ENCODE measurements around the gene FUZ. TPM values are rescaled to one million over a fixed set of nuclear protein-coding genes. Genes with fewer than 3 reads are reported as not detected.

FUZ gene, protein sequence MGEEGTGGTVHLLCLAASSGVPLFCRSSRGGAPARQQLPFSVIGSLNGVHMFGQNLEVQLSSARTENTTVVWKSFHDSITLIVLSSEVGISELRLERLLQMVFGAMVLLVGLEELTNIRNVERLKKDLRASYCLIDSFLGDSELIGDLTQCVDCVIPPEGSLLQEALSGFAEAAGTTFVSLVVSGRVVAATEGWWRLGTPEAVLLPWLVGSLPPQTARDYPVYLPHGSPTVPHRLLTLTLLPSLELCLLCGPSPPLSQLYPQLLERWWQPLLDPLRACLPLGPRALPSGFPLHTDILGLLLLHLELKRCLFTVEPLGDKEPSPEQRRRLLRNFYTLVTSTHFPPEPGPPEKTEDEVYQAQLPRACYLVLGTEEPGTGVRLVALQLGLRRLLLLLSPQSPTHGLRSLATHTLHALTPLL
- 52.2 and 65.5 TPM in 2 replicates for polyA plus RNA-seq (2014; cell fraction: cytosol; rRNA removed)
- 56.1 and 64.4 TPM in 2 replicates for polyA plus RNA-seq (2014; cell fraction: nucleus; rRNA removed)

DNA sequence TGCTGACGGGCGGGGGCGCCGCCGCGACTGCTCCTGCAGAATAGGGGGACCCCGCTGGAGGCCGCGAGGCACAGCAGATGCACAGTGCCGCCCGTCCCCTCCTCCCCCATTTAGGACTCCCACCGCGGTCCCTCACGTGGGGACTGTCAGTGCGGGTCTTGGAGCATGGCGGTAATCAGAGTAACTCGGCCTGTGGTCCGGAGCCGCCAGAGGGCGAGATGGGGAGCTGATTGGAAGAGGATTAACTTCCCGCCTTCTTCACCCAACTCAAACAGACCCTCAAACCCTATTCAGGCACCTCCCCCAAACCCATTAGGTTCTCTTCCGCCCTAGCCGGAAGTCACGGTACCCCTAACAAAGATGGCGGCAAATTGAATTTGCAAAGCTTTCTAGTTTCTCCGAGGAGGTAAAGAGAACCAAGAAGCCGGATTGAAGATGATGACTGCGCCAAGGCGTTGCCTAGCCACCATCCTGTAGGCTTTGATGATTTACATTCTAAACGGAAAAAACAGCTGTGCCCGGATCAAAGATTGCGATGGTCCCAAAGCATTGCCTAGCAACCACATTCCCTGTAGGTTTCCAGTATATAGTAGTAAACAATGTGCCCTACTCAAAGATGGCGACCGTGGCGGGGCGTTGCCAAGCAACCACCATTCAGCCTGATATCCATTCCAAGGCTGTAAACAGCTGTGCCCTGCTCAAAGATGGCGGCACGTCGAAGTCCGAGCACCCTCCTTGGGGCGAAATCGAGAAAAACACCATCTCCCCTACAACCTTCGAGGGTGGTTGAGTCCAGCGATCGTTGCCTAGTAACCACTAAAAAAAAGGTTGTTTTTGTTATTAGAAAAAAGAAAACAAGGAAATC is at the start of gene FUZ:
Gene FUZ (minus strand): TSS at position 296 of the 865 bp plus-strand sequence. CDS start 186 bp downstream, at position 110.
- peak; percentile 97 for DNase-seq (ENCODE audit: low spot score)

DNA sequence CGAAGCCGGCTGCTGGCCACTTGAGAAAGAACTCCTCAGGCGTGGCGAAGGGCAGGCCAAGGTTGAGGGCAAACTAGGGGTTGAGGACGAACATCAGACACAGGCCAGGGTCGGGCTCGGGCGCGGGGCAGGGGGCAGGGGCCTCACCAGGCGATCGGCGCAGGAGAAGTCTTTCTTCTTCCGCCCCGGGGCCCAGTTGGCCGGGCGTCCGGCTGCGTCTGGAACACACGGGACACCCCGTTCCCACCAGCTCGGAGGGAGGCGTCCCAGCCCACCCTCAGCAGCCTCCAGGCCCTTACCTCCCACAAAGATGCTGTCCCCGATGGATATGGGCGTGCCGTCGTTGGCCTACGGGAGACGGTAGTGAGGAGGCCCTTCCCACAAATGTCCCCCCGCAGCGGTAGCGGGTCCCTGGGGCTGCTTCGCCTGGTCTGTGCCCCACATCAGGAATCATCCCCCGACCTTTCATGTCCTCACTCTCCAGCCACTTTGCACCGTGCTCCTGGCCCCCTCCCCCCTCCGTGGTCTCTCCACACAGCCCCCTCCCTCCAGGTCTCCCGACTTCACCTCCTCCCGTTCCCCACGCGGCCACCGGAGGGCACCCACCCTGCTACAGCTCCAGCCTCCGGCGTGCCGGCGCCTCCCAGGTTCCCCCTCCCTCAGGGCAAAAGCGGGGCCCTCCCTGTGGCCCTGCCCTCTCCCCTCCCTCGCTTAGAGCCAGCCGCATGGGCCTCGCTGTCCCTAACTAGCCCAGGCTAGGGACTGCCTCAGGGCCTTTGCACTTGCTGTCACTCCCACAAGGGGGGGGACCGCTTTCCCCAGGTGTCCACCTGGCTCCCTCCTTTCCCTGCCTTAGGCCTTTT is 49.5 kb upstream of the FUZ start:
- DNase-seq (ENCODE audit: low spot score) = no peak

DNA sequence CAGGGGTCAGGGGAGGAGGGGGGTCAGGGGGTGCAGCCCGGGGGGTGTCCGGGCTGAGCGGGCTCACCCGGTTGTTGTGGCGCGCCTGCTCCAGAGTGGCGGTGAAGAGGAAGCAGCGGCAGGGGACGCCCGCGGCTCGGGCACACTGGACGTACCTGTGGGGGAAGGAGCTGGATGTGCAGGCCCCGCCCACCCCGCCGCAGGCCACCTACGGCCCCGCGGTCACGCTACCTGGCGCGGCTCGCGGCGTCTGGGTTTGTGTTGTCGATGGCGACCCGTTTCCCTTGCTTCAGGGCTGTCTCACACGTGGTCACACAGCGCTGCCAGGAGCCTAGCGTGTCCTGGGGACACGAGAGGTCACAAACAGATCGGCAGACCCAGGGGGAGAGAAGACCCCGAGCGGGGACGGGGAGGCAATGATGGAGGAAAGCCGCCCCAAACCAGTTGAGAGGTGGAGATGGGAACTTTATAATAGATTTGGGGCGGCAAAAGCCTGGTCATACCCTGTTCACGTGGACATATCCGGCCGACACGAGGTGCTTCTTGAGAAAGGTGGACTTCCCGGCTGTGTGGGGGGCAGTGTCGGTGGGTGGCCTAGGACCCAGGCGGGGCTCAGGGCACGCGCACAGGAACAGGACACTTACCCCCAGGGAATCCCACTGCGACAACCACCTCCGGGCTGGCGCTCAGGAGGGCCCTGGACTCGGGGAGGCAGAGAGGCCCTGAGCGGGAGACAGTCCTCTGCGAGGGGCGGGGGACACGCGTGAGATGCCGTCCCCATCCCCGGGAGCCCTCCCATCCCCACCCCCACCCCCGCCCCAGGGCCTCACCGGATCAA is 48.7 kb upstream of the FUZ start:
- DNase-seq (ENCODE audit: low spot score) = no peak

DNA sequence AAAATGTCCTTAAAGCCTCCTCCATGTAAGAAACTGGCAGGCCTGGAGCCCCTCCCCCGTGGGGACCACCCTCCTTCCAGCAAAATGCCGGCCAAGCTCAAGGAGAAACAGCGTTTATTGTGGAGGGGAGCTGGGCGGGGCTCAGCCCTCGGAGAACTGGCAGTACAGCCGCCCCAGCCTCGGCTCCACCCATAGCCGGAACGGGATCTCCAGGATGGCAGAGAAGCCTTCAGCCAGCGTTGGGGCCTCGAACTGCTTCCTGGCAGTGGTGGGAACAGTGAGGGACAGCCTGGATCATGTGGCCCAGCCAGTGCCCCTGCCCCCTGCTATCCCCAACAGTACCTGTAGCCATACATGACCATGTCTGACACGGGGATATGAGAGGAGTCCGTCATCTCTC is 48.0 kb upstream of the FUZ start:
- DNase-seq (ENCODE audit: low spot score) = no peak

DNA sequence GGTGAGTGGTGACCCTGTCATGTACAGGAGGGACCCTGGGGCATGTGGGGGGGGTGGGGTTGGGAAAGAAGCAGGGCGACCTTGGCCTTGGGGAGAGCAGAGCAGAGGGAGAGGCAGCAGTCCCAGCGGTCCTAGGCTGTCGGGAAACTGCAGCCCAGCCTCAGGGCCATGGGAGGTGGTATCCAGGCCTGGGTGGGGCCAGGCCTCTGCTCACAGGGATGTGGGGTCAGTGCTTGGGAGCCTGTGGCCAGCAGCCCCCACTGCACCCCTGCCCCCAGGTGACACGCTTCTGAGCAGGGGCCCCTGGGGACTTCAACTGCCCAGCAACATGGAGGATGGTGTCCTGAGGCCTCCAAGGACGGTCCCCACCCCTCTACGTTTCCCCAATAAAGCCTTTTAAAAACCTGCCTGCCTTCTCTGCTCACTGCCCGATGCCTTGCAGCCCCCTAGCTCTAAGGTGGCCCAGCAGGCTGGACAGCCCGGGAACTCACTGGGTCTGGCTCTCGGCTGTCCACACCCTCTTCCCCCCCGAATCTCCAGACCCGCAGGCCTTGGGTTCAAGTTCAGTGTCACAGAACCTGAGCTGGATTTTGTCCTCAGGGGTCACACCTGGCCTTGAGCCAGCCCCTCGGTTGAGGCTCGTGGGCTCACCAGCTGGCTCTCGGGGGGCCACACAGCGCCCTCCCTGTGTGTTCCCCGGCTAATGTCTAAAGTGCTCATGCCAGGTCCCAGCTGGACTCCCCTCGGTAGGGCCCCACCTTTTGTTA is 47.4 kb upstream of the FUZ start:
- no peak for DNase-seq (ENCODE audit: low spot score)

DNA sequence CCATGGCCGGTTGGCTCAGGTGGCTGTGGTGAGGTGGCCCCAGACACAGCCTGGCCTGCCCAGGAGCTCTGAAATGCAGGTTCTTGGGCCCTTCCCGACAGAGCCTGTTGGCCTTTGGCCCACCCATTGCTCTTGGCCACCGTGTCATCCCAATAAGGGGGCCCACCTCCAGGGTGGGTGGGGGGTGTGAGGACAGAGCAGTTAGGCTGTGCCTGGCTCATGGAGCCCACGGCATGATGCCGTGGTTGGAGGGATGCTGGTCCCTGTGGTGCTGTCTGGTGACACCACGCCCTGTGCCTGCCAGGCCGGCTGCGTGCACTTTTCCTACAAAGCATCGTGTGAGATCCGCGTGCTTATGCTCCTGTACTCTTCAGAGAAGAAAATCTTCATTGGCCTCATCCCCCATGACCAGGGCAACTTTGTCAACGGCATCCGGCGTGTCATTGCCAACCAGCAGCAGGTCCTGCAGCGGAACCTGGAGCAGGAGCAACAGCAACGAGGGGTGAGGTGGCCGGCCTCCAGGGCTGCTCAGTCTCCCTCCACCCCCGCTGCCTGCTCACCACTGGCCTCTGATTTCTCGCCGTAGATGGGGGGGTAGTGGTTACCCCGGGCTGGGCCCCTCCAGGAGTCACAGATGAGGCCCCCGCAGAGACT is 46.7 kb upstream of the FUZ start:
- no peak for DNase-seq (ENCODE audit: low spot score)

DNA sequence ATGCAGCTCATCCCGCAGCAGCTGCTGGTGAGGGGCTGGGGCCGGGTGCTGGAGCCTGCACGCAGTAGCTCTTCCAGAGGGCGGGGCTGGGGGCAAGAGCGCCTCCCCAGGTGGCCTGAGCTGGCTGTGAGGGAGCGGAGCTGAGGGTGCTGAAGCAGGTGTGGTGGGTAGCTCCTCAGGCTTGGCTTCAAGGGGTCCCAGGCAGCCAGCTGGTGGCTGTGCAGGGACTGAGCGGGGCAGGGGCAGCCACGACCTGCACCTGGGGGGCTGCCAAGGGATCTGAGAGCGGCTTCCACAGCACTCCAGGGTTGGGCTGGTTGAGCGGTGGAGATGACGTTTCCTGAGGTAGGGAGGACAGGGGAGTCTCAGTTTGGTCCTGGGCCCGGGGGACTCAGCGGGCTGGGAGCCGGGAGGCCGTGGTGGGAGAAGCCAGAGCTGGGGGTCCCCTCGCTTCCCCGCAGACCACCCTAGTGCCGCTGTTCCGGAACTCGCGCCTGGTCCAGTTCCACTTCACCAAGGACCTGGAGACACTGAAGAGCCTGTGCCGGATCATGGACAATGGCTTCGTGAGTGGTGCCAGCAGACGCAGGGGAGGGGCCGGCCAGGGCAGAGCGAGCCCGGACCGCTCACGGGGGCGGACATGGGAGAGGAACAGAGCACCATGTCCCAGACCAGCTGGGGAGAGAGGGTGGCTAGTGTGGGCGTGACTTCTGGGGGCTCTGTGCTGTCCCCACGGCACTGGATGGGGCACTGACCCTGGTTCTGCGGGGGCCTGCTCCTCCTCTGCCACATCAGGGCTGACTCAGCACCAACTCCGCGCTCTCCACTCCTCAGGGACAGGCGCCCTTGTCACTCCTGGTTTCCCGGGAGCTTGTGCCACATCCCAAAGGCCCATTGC is 45.2 kb upstream of the FUZ start:
- no peak for DNase-seq (ENCODE audit: low spot score)

DNA sequence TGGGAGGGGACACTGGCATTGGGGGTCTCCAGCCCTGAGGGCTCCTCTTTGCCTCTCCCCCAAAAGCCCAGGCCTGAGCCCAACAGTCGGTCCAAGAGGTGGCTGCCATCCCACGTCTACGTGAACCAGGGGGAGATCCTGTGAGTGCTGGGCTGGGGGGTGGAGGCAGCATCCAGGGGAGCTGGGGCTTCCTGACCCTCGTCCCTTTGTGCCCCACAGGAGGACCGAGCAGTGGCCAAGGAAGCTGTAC is 44.7 kb upstream of the FUZ start:
- no peak for DNase-seq (ENCODE audit: low spot score)

DNA sequence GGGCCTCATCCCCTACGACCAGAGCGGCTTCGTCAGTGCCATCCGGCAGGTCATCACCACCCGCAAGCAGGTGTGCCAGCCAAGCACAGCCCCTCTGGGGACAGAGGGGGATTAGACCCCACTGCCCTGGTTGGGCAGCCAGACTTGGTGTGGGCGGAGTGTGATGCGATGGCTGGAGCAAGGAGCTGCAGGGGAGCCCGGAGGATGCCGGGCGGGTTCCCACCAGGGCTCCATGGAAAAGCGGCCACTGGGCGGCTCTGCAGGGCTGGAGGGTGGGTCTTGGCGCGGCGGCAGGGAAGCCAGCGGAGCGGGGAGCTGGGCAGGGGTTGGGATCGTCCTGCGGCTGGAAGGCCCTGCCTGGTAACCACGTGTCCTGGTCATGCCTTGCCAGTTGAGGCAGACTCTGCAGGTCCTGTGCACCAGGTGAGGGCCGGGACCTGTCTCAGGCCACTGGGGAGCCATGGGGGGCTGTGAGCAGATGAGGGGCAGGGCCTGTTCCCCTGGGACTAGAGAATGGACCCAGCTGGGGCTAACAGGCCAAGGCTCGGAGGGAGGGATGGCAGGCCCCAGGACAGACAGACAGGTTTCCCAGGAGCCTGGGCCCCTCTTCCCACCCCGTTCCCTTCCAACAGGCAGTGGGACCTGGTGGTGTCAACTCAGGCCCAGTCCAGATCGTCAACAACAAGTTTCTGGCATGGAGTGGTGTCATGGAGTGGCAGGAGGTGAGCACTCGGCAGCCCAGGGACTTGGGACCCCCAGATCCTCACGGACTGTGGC is 44.2 kb upstream of the FUZ start:
- no peak for DNase-seq (ENCODE audit: low spot score)

DNA sequence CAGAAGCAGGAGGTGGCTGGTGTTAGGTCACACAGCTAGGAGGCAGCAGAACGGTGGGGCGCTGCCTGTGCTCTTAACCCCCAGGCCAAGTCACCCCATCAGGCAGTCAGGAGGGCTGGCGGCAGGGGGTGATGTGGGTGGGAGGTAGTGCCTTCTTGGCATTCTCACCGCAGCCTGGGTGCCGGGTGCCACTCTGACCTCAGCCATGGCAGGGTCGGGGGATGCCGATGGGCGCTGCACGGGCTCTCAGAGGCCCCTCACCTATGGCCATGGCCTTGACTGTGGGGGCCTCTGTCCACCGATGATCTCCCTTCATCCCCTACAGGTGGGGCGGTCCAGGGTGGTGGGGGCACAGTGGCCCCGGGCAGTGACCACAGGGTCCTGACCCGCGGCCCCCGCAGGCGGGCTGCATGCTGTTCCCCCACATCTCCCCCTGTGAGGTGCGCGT is 43.5 kb upstream of the FUZ start:
- DNase-seq (ENCODE audit: low spot score) = no peak

DNA sequence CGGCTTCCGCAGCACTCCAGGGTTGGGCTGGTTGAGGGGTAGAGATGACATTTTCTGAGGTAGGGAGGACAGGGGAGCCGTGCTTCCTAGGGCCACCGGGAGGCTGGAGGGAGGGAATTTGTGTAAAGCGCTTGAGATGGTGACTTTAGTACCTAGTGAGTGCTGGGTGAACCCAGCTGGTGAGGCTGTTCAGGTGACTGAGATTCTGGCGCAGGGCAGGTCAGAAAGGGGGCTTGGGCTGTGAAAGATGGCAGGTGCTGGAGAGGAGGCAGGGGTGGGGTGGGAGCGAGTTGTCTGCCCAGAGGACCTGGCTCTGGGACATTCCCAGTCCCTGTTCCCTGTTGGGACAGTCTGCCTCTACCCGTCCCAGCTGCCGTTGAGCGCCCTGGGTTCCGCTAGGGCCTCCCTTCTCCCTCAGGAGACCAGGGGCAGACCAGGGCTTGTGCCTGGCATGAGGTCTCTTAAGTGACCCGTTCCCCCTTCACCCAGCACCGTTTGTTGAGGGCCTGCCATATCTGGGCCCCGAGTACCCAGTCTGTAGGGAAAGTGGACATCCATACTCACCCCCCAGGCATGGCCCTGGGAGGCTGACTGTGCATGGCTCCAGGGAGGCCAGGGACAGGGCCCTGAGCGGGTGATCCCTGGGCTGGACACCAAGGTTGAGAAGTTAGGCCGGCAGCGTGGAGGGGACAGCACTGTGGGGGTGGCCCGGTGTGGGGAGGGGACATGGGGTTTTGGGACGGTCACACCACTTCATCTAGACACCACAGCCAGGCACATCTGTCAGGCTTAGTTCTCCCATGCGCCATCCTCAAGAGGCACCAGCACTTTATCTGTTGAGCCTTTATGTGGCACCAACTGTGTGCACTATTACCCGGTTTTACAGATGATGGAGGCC is 42.8 kb upstream of the FUZ start:
- DNase-seq (ENCODE audit: low spot score) = no peak

DNA sequence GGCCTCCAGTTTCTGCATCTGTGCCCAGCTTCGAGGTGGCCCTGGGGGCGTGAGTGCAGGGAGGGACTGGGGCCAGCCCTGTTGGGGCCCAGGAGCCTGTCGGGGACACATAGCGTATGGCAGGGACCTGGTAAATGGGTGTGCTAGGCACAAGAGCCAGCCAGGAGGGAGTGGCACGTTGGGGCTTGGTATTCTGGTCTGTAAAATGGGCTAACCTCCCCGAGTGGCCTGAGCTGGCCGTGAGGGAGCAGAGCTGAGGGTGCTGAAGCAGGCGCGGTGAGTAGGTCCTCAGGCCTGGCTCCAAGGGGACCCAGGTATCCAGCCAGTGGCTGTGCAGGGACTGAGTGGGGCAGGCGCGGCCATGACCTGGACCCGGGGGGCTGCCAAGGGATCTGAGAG is 42.2 kb upstream of the FUZ start:
- DNase-seq (ENCODE audit: low spot score) = no peak

DNA sequence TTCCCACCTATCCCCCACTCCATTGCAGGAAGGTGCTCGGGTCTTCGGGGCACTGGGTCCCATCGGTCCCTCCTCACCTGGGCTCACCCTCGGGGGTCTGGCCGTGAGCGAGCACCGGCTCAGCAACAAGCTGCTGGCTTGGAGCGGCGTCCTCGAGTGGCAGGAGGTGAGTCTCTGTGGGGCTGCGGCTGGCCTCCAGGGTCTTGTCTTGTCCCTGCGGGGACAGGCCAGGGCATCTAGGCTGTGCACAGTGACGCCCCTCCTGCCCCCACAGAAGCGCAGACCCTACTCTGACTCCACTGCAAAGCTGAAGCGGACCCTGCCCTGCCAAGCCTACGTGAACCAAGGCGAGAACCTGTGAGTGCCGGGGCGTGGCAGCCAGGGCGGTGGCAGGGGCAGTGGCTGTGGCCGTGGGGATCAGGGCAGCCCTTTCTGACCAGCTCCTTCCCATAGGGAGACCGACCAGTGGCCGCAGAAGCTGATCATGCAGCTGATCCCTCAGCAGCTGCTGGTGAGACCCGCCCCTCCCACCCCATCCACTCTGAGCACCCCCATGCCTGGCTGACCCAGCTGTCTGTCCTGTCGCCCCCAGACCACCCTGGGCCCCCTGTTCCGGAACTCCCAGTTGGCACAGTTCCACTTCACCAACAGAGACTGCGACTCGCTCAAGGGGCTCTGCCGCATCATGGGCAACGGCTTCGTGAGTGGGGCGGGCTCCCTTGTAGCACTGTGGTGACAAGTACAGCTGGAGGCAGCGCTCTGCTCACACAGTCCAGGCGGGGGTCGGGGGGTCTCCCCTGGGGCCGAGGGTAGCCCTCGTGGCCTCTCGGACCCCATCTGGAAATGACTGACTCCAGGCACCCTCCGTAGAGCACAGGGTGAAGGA is 41.5 kb upstream of the FUZ start:
- no peak for DNase-seq (ENCODE audit: low spot score)

DNA sequence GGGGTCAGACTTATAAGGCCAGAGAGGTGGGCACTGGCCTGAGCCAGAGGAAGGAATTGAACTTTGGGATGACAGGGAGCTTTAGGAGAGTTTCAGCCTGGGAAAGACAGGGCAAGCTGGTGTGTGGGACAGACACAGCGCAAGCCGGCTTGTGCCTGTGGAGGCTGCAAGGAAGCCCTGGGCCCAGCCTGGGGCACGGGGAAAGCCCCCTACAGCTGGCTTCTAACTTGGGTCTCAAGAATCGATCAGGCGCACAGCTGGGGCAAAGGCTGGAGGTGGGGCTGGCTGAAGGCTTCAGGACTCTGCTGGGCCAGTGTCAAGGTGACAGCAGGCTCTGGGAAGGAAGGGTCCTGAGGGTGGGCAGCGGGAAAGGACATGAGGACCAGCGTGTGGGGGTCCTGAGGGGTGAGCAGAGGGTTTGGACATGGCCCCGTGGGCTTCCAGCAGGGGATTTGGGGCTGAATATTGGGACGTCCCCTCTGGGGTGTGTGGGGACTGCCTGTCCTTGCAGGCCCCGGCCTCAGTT is 40.8 kb upstream of the FUZ start:
- no peak for DNase-seq (ENCODE audit: low spot score)

DNA sequence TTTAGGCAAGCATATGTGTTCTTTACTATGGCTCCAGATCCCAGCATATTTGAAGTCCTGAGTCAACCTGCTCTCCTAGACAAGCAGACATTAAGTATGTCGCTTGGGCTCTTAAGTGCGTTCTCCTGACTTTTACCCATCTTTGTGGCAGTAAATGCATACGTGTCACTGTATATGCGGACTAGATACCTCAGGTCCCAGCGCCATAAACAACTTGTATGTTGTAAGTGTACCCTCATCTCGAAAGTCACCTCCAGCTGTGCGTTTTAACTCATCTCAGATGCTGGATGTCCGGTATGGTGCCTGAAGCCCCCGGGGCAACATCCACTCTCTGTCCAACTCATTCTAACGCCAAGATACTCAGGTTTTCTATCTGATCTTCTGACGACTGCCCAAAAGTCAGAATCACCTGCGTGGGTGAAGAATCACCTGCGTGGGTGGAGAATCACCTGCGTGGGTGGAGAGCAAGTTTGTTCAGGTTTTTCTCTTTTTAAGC is 39.6 kb upstream of the FUZ start:
- no peak for DNase-seq (ENCODE audit: low spot score)
